Measurements from ENCODE around the gene F10. TPM values are rescaled to one million over a fixed set of nuclear protein-coding genes. Genes with fewer than 3 reads are reported as not detected.

F10 gene
- total and polyA plus RNA-seq, 9 of the 15 experiments (the other 6 are each of a cell fraction or from before 2014, with no cell fraction given) = 0.04 to 0.09 (median 0.07) TPM; not detected in 5

DNA sequence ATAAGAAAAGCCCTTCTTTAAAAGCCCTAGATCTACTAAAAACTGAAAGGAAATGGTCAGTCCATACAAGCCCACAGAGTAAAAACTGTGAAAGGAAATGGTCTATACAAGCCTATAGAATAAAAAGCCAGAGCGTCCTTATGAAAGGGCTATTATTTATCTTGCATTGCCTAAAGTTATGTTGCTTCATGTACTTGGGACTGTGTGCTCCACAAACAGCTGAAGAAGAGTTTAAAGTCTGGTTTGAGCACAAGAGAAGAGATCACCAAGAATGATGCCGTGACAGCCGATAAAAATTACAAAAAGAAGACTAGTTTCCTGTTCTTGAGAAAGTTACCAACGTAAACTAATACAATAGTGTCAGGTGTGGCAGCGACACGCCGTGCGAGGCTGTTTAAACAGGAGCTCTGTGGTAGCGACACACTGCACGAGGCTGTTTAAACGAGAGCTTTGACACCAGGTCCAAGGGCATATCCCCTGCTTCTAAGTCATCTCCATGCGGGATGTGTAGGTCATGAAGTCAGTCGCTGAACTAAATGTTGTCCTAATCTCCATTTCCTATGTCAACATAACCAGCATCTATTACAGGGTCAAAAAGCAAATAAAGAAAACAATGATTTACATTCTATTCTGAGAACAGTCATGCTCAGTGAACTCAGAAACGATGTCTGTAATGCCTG lies 61.0 kb downstream of the F10 start:
- no peak for FAIRE-seq
- peaks cover 0 to 8% of the 10 kb centered on the region in 2 experiments; a peak in 3 of 5 replicates for H3K4me1 ChIP-seq (replicated peaks in 1 of 2; ENCODE audit: control insufficient read depth in 2 of 2, insufficient read depth in 2 of 2, low read length in 2 of 2)
- POLR2A ChIA-PET = interaction anchor here (0.7 kb wide), 1 partner anchor 15 kb away, joined by 3 read pairs; no protein-coding TSS in a partner anchor
- TF ChIP-seq, protein P1, sequence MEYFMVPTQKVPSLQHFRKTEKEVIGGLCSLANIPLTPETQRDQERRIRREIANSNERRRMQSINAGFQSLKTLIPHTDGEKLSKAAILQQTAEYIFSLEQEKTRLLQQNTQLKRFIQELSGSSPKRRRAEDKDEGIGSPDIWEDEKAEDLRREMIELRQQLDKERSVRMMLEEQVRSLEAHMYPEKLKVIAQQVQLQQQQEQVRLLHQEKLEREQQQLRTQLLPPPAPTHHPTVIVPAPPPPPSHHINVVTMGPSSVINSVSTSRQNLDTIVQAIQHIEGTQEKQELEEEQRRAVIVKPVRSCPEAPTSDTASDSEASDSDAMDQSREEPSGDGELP (CRISPR knock-in tag; IDR thresholded peaks at IDR 0.05; ENCODE audit: borderline replicate concordance) = no peak
- TF ChIP-seq ZNF263 (CRISPR knock-in tag; IDR thresholded peaks at IDR 0.05; ENCODE audit: borderline replicate concordance) (no peak), ZNF431 (CRISPR knock-in tag; IDR thresholded peaks at IDR 0.05) (no peak), THRAP3 (IDR thresholded peaks at IDR 0.05; ENCODE audit: borderline replicate concordance) (no peak), RAD21 (CRISPR knock-in tag; conservative IDR thresholded peaks at IDR 0.05 in 1 of 2, IDR thresholded peaks at IDR 0.05 in 1 of 2) (no peak), EZH2 (IDR thresholded peaks at IDR 0.05; ENCODE audit: borderline replicate concordance, low read depth, low read length) (no peak), ZNF347 (CRISPR knock-in tag; IDR thresholded peaks at IDR 0.05; ENCODE audit: low read depth) (no peak), SMARCE1 (IDR thresholded peaks at IDR 0.05) (no peak)
- TF ChIP-seq, protein P2, sequence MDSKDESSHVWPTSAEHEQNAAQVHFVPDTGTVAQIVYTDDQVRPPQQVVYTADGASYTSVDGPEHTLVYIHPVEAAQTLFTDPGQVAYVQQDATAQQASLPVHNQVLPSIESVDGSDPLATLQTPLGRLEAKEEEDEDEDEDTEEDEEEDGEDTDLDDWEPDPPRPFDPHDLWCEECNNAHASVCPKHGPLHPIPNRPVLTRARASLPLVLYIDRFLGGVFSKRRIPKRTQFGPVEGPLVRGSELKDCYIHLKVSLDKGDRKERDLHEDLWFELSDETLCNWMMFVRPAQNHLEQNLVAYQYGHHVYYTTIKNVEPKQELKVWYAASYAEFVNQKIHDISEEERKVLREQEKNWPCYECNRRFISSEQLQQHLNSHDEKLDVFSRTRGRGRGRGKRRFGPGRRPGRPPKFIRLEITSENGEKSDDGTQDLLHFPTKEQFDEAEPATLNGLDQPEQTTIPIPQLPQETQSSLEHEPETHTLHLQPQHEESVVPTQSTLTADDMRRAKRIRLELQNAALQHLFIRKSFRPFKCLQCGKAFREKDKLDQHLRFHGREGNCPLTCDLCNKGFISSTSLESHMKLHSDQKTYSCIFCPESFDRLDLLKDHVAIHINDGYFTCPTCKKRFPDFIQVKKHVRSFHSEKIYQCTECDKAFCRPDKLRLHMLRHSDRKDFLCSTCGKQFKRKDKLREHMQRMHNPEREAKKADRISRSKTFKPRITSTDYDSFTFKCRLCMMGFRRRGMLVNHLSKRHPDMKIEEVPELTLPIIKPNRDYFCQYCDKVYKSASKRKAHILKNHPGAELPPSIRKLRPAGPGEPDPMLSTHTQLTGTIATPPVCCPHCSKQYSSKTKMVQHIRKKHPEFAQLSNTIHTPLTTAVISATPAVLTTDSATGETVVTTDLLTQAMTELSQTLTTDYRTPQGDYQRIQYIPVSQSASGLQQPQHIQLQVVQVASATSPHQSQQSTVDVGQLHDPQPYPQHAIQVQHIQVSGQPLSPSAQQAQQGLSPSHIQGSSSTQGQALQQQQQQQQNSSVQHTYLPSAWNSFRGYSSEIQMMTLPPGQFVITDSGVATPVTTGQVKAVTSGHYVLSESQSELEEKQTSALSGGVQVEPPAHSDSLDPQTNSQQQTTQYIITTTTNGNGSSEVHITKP (IDR thresholded peaks at IDR 0.05; ENCODE audit: partially characterized antibody) = no peak
- TF ChIP-seq, protein P3, sequence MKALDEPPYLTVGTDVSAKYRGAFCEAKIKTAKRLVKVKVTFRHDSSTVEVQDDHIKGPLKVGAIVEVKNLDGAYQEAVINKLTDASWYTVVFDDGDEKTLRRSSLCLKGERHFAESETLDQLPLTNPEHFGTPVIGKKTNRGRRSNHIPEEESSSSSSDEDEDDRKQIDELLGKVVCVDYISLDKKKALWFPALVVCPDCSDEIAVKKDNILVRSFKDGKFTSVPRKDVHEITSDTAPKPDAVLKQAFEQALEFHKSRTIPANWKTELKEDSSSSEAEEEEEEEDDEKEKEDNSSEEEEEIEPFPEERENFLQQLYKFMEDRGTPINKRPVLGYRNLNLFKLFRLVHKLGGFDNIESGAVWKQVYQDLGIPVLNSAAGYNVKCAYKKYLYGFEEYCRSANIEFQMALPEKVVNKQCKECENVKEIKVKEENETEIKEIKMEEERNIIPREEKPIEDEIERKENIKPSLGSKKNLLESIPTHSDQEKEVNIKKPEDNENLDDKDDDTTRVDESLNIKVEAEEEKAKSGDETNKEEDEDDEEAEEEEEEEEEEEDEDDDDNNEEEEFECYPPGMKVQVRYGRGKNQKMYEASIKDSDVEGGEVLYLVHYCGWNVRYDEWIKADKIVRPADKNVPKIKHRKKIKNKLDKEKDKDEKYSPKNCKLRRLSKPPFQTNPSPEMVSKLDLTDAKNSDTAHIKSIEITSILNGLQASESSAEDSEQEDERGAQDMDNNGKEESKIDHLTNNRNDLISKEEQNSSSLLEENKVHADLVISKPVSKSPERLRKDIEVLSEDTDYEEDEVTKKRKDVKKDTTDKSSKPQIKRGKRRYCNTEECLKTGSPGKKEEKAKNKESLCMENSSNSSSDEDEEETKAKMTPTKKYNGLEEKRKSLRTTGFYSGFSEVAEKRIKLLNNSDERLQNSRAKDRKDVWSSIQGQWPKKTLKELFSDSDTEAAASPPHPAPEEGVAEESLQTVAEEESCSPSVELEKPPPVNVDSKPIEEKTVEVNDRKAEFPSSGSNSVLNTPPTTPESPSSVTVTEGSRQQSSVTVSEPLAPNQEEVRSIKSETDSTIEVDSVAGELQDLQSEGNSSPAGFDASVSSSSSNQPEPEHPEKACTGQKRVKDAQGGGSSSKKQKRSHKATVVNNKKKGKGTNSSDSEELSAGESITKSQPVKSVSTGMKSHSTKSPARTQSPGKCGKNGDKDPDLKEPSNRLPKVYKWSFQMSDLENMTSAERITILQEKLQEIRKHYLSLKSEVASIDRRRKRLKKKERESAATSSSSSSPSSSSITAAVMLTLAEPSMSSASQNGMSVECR (CRISPR knock-in tag; IDR thresholded peaks at IDR 0.05) = no peak
- TF ChIP-seq, protein P4, sequence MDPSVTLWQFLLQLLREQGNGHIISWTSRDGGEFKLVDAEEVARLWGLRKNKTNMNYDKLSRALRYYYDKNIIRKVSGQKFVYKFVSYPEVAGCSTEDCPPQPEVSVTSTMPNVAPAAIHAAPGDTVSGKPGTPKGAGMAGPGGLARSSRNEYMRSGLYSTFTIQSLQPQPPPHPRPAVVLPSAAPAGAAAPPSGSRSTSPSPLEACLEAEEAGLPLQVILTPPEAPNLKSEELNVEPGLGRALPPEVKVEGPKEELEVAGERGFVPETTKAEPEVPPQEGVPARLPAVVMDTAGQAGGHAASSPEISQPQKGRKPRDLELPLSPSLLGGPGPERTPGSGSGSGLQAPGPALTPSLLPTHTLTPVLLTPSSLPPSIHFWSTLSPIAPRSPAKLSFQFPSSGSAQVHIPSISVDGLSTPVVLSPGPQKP (CRISPR knock-in tag; IDR thresholded peaks at IDR 0.05) = no peak

More for the DNA sequence above, 61.0 kb downstream of the F10 start:
- no peak overlapping the region for H3K27ac ChIP-seq (ENCODE audit: extremely low read depth, low read depth, low read length)
- H3K79me2 ChIP-seq (ENCODE audit: control insufficient read depth, insufficient read depth, low read length) = peaks cover 9% of the 10 kb centered on the region; the same call in 2 of the 3 replicates
- intact Hi-C loops (cut with micrococcal nuclease) (no loop called here), in situ Hi-C loops (cut with MboI) (no loop called here)
- H4K20me1 ChIP-seq (replicated peaks; ENCODE audit: control insufficient read depth, insufficient read depth, low read length) = peaks cover 7% of the 10 kb centered on the region
- CTCF ChIA-PET (ENCODE audit: low intra/inter-chr PET ratio) = no interaction called here
- no peak overlapping the region for H3K4me3 ChIP-seq
- peaks cover 3% of the 10 kb centered on the region for H3K9me1 ChIP-seq (ENCODE audit: control insufficient read depth, insufficient read depth, low read length)
- DNase-seq (ENCODE audit: extremely low read depth in 1 of 4, low spot score in 3 of 4) (no peak), ATAC-seq (no peak)
- H3K4me2 ChIP-seq (ENCODE audit: insufficient read depth, low read length) = no peak overlapping the region
- no peak overlapping the region for H2AFZ ChIP-seq (ENCODE audit: low read depth, low read length)
- H3K9me3 ChIP-seq (replicated peaks; ENCODE audit: control insufficient read depth, insufficient read depth, low read depth, low read length) = no peaks in the 10 kb centered on the region
- no TSS peak for BruUV-seq (replicated peaks)
- H3K9ac ChIP-seq (ENCODE audit: insufficient read depth in 1 of 2, low read depth in 2 of 2, low read length in 2 of 2) = no peak overlapping the region
- 94% methylated on average over 9 of the region's 14 CpGs for WGBS (ENCODE audit: insufficient coverage, low coverage, missing lambda C conversion rate)
- peaks cover 97% of the 10 kb centered on the region for H3K36me3 ChIP-seq (ENCODE audit: control insufficient read depth, insufficient read depth, low read length)
- no peaks in the 10 kb centered on the region for H3K27me3 ChIP-seq (ENCODE audit: control insufficient read depth in 2 of 2, insufficient read depth in 2 of 2, low read length in 2 of 2)

Data from K562 (cell line).